GM23248 (cell line): ENCODE measurements around the gene SUFU.

Experiments used
- EZH2 ChIP-seq: fragments of 200-600 bp; sonication (generic); IDR thresholded peaks from 2 replicates; pipeline ENCODE4 v1.6.1; 2018; ENCODE audit warnings: antibody characterized with exemption, mild to moderate bottlenecking; ENCODE audit not compliant: insufficient read depth, poor library complexity, severe bottlenecking
- EZH2phosphoT487 ChIP-seq: fragments of 200-600 bp; sonication (generic); IDR thresholded peaks from 2 replicates; pipeline ENCODE4 v1.6.1; 2018; ENCODE audit warnings: antibody characterized with exemption, moderate library complexity, mild to moderate bottlenecking, low read depth; ENCODE audit not compliant: insufficient read depth

DNA sequence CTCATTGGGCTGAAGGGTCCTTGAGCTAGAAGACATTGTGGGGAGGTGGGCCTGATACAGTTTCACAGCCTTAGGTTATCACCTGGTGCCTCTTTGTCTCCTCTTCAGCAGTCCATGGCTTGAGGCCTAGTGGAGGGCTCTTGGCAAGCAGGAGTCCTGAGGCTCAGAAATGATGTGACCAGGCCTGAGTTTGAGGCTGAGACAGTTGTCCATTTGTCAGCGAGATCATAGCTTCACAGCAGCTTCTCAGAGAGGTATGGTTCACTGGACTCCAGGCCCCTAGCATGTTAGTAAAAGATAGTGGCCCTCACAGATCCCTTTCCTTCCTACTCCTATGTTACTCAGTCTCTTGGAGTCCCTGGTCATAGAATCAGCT is 19.1 kb downstream of the SUFU start:
- TF ChIP-seq EZH2 (no peak), EZH2phosphoT487 (no peak)
